ENCODE results near the gene RDH16. TPM values are rescaled to one million over a fixed set of nuclear protein-coding genes. Genes with fewer than 3 reads are reported as not detected.

The RDH16 gene
- total RNA-seq, 1 experiment from 2014 or later = 0.08 TPM

DNA sequence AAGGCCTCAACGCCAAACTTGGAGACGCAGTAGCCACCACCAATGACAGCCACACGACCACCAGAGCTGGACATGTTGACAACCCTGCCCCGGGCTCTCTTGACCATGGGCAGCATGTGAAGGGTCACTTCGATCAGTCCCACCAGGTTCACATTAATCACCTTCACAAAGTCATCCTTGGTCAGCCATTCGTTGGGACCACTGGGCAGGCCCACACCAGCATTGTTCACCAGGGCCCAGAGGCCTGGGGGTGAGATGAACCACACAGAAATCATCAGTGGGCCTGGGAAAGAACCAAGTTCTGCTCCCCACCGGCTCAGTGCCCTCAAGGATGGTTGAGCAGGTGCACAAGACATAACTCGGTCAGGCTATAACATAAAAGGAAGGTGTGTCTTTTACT is 27.2 kb downstream of the RDH16 start:
- ChIA-PET CTCF (no interaction called here), POLR2A (no interaction called here)
- in situ Hi-C loops (cut with HindIII; ENCODE audit: low pct_unique_long_range_greater_than_20kb, low sequenced_read_pairs) = no loop called here
- no TSS peak for BruUV-seq (replicated peaks)
- no peaks in the 10 kb centered on the region for H3K9me3 ChIP-seq (ENCODE audit: control insufficient read depth, insufficient read depth, low read depth, low read length)
- no peaks in the 10 kb centered on the region for H3K36me3 ChIP-seq (ENCODE audit: control insufficient read depth, insufficient read depth, low read length)
- TF ChIP-seq, protein P1, sequence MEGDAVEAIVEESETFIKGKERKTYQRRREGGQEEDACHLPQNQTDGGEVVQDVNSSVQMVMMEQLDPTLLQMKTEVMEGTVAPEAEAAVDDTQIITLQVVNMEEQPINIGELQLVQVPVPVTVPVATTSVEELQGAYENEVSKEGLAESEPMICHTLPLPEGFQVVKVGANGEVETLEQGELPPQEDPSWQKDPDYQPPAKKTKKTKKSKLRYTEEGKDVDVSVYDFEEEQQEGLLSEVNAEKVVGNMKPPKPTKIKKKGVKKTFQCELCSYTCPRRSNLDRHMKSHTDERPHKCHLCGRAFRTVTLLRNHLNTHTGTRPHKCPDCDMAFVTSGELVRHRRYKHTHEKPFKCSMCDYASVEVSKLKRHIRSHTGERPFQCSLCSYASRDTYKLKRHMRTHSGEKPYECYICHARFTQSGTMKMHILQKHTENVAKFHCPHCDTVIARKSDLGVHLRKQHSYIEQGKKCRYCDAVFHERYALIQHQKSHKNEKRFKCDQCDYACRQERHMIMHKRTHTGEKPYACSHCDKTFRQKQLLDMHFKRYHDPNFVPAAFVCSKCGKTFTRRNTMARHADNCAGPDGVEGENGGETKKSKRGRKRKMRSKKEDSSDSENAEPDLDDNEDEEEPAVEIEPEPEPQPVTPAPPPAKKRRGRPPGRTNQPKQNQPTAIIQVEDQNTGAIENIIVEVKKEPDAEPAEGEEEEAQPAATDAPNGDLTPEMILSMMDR (IDR thresholded peaks at IDR 0.05) = no peak
- TF ChIP-seq TCF7L2 (IDR thresholded peaks at IDR 0.05; ENCODE audit: low read depth, low read length) = no peak
- no peak for TF ChIP-seq SIN3A (IDR thresholded peaks at IDR 0.05; ENCODE audit: borderline replicate concordance, insufficient read depth, low read depth, low read length)
- TF ChIP-seq POLR2AphosphoS5 (IDR thresholded peaks at IDR 0.05; ENCODE audit: low read depth, low read length) = no peak
- no peak for TF ChIP-seq REST (IDR thresholded peaks at IDR 0.05; ENCODE audit: insufficient read depth in 1 of 2, low read depth in 2 of 2, low read length in 1 of 2)
- H3K4me3 ChIP-seq (ENCODE audit: low read depth in 2 of 2, low read length in 2 of 2) = no peak overlapping the region
- H3K27ac ChIP-seq (ENCODE audit: low read length) = no peak overlapping the region
- ATAC-seq = no peak
- no peaks in the 10 kb centered on the region for H3K4me1 ChIP-seq (ENCODE audit: control insufficient read depth, insufficient read depth, low read length)
- H3K27me3 ChIP-seq (ENCODE audit: control insufficient read depth, insufficient read depth, low read length) = peaks cover 3% of the 10 kb centered on the region; the same call in 1 of the 2 replicates
- DNase-seq (ENCODE audit: low read depth, low spot score) = no peak
- intact Hi-C loops (cut with micrococcal nuclease; ENCODE audit: unreplicated experiment) = no loop called here

- in situ Hi-C loops (cut with HindIII; ENCODE audit: low pct_unique_long_range_greater_than_20kb, low sequenced_read_pairs) (no loop called here), intact Hi-C loops (cut with micrococcal nuclease; ENCODE audit: unreplicated experiment) (no loop called here)
- DNase-seq (ENCODE audit: low read depth, low spot score) (no peak), ATAC-seq (no peak)
- Histone ChIP-seq H3K4me1 (ENCODE audit: control insufficient read depth, insufficient read depth, low read length) (no peaks in the 10 kb centered on the region), H3K27me3 (ENCODE audit: control insufficient read depth, insufficient read depth, low read length) (peaks cover 3% of the 10 kb centered on the region; the same call in 1 of the 2 replicates), H3K27ac (ENCODE audit: low read length) (no peak overlapping the region), H3K36me3 (ENCODE audit: control insufficient read depth, insufficient read depth, low read length) (no peaks in the 10 kb centered on the region), H3K9me3 (ENCODE audit: control insufficient read depth, insufficient read depth, low read depth, low read length) (no peaks in the 10 kb centered on the region), H3K4me3 (ENCODE audit: low read depth in 2 of 2, low read length in 2 of 2) (no peak overlapping the region)
- BruUV-seq (replicated peaks) = no TSS peak
- ChIA-PET POLR2A (no interaction called here), CTCF (no interaction called here)
- TF ChIP-seq, protein P1 (IDR thresholded peaks at IDR 0.05) = no peak
- TF ChIP-seq POLR2AphosphoS5 (IDR thresholded peaks at IDR 0.05; ENCODE audit: low read depth, low read length) (no peak), TCF7L2 (IDR thresholded peaks at IDR 0.05; ENCODE audit: low read depth, low read length) (no peak), REST (IDR thresholded peaks at IDR 0.05; ENCODE audit: insufficient read depth in 1 of 2, low read depth in 2 of 2, low read length in 1 of 2) (no peak), SIN3A (IDR thresholded peaks at IDR 0.05; ENCODE audit: borderline replicate concordance, insufficient read depth, low read depth, low read length) (no peak)
These were observed 27.6 kb downstream of the RDH16 start for GRCh38 chr12:56929780-56930179.

Data from Panc1 (cell line).